ENCODE results near the gene NT5C.
"Not testable (repeated sequence)": the region's sequence is repeated elsewhere in the genome, so short reads cannot be mapped to it uniquely, and the experiment has no call there.

NT5C gene

DNA sequence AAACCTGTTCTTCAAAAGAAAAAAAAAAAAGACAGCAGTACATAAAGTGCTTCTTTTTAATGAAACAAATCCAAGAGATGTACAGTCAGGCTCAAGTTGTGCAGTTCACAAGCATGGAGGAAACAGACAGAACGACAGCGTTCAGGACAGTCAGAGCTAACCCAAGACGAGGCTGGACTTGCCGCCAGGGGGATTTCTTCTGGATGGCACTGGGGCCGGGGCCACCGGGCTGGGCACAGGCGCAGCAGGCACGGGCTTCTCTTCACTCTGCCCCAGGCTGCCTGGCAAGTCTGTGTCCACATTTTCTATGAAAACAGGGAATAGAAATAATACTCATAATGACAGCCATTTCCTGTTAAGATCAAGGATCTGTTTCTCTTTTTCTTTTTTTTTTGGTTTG is 4.4 kb upstream of the NT5C start:
- WGBS (ENCODE audit: insufficient coverage) = 94% methylated on average over 8 of the region's 8 CpGs
- Histone ChIP-seq H3K4me1 (ENCODE audit: control extremely low read depth in 1 of 4, control insufficient read depth in 4 of 4, insufficient read depth in 4 of 4, low read length in 3 of 4) (peaks cover 0 to 13% (median 9%) of the 10 kb centered on the region in 4 experiments), H3K9me3 (ENCODE audit: control extremely low read depth in 1 of 5, control insufficient read depth in 4 of 5, insufficient read depth in 2 of 5, low read depth in 1 of 5, low read length in 4 of 5) (no peaks in the 10 kb centered on the region), H3K4me3 (ENCODE audit: control insufficient read depth in 1 of 7, extremely low read depth in 1 of 7, insufficient read depth in 4 of 7, low read depth in 2 of 7, low read length in 6 of 7) (no peak overlapping the region), H3K27ac (ENCODE audit: insufficient read depth in 1 of 2, low read depth in 1 of 2, low read length in 2 of 2, poor library complexity in 1 of 2, severe bottlenecking in 2 of 2) (no peak overlapping the region), H3K27me3 (replicated peaks in 2 of 5; ENCODE audit: control insufficient read depth in 4 of 5, insufficient read depth in 5 of 5, low read length in 4 of 5) (no peaks in the 10 kb centered on the region), H3K36me3 (ENCODE audit: control insufficient read depth in 4 of 4, insufficient read depth in 4 of 4, low read length in 3 of 4) (peaks cover 0 to 32% (median 14%) of the 10 kb centered on the region in 4 experiments)
- no peak for DNase-seq
- ChIA-PET CTCF (interaction anchor here (2.2 kb wide), 1 partner anchor 22 kb away, joined by 11 read pairs; no protein-coding TSS in a partner anchor), POLR2A (no interaction called here)

- ChIA-PET CTCF (interaction anchor here (2.2 kb wide), 1 partner anchor 21 kb away, joined by 11 read pairs; no protein-coding TSS in a partner anchor), POLR2A (no interaction called here)
- H3K4me3 ChIP-seq (ENCODE audit: control insufficient read depth in 1 of 7, extremely low read depth in 1 of 7, insufficient read depth in 4 of 7, low read depth in 2 of 7, low read length in 6 of 7) = no peak overlapping the region
- no peaks in the 10 kb centered on the region for H3K9me3 ChIP-seq (ENCODE audit: control extremely low read depth in 1 of 5, control insufficient read depth in 4 of 5, insufficient read depth in 2 of 5, low read depth in 1 of 5, low read length in 4 of 5)
- H3K4me1 ChIP-seq (ENCODE audit: control extremely low read depth in 1 of 4, control insufficient read depth in 4 of 4, insufficient read depth in 4 of 4, low read length in 3 of 4) = peaks cover 0 to 18% (median 10%) of the 10 kb centered on the region in 4 experiments
- DNase-seq = no peak
- 93% methylated on average over 4 of the region's 5 CpGs for WGBS (ENCODE audit: insufficient coverage)
- no peaks in the 10 kb centered on the region for H3K27me3 ChIP-seq (replicated peaks in 2 of 5; ENCODE audit: control insufficient read depth in 4 of 5, insufficient read depth in 5 of 5, low read length in 4 of 5)
- peaks cover 0 to 30% (median 14%) of the 10 kb centered on the region in 4 experiments for H3K36me3 ChIP-seq (ENCODE audit: control insufficient read depth in 4 of 4, insufficient read depth in 4 of 4, low read length in 3 of 4)
- H3K27ac ChIP-seq (ENCODE audit: insufficient read depth in 1 of 2, low read depth in 1 of 2, low read length in 2 of 2, poor library complexity in 1 of 2, severe bottlenecking in 2 of 2) = no peak overlapping the region
Measured at GRCh38 chr17:75135452-75135851, 3.9 kb upstream of the NT5C start.

- DNase-seq; POLR2A ChIA-PET; H3K27me3 ChIP-seq (replicated peaks in 2 of 5; ENCODE audit: control insufficient read depth in 4 of 5, insufficient read depth in 5 of 5, low read length in 4 of 5); H3K4me3 ChIP-seq (ENCODE audit: control insufficient read depth in 1 of 7, extremely low read depth in 1 of 7, insufficient read depth in 4 of 7, low read depth in 2 of 7, low read length in 6 of 7); H3K27ac ChIP-seq (ENCODE audit: insufficient read depth in 1 of 2, low read depth in 1 of 2, low read length in 2 of 2, poor library complexity in 1 of 2, severe bottlenecking in 2 of 2); H3K9me3 ChIP-seq (ENCODE audit: control extremely low read depth in 1 of 5, control insufficient read depth in 4 of 5, insufficient read depth in 2 of 5, low read depth in 1 of 5, low read length in 4 of 5): not testable (repeated sequence)
- H3K36me3 ChIP-seq (ENCODE audit: control insufficient read depth in 4 of 4, insufficient read depth in 4 of 4, low read length in 3 of 4) = peaks cover 0 to 32% (median 25%) of the 10 kb centered on the region in 4 experiments
- CTCF ChIA-PET = interaction anchor here (0.7 to 6.0 kb wide), 5 partner anchors 8 to 20 kb away, joined by 3 to 168 read pairs (median 4); partner anchors contain the start of gene ARMC7
- 100% methylated on average over 7 of the region's 14 CpGs for WGBS (ENCODE audit: insufficient coverage)
- H3K4me1 ChIP-seq (ENCODE audit: control extremely low read depth in 1 of 4, control insufficient read depth in 4 of 4, insufficient read depth in 4 of 4, low read length in 3 of 4) = peaks cover 0 to 23% (median 16%) of the 10 kb centered on the region in 4 experiments
Measured at GRCh38 chr17:75133607-75134347, 2.2 kb upstream of the NT5C start.

GRCh38 chr17:75133001-75133400 is 1.5 kb upstream of the NT5C start:
- Histone ChIP-seq H3K4me1 (ENCODE audit: control extremely low read depth in 1 of 4, control insufficient read depth in 4 of 4, insufficient read depth in 4 of 4, low read length in 3 of 4) (peaks cover 0 to 23% (median 16%) of the 10 kb centered on the region in 4 experiments), H3K27ac (ENCODE audit: insufficient read depth in 1 of 2, low read depth in 1 of 2, low read length in 2 of 2, poor library complexity in 1 of 2, severe bottlenecking in 2 of 2) (no peak overlapping the region), H3K36me3 (ENCODE audit: control insufficient read depth in 4 of 4, insufficient read depth in 4 of 4, low read length in 3 of 4) (peaks cover 0 to 37% (median 27%) of the 10 kb centered on the region in 4 experiments), H3K9me3 (ENCODE audit: control extremely low read depth in 1 of 5, control insufficient read depth in 4 of 5, insufficient read depth in 2 of 5, low read depth in 1 of 5, low read length in 4 of 5) (no peaks in the 10 kb centered on the region), H3K4me3 (ENCODE audit: control insufficient read depth in 1 of 7, extremely low read depth in 1 of 7, insufficient read depth in 4 of 7, low read depth in 2 of 7, low read length in 6 of 7) (no peak overlapping the region), H3K27me3 (replicated peaks in 2 of 5; ENCODE audit: control insufficient read depth in 4 of 5, insufficient read depth in 5 of 5, low read length in 4 of 5) (no peaks in the 10 kb centered on the region)
- 100% methylated on average over 2 of the region's 3 CpGs for WGBS (ENCODE audit: insufficient coverage)
- no peak for DNase-seq
- CTCF ChIA-PET = interaction anchor here (1.3 to 6.0 kb wide), 6 partner anchors 9 to 72 kb away, joined by 4 to 168 read pairs (median 22); partner anchors contain the start of gene ARMC7
- POLR2A ChIA-PET = no interaction called here

GRCh38 chr17:75132018-75133000 is 767 bp upstream of the NT5C start:
- H3K4me3 ChIP-seq (ENCODE audit: control insufficient read depth in 1 of 7, extremely low read depth in 1 of 7, insufficient read depth in 4 of 7, low read depth in 2 of 7, low read length in 6 of 7) = peak overlapping the region; percentile 64 to 88 (median 83)
- H3K27ac ChIP-seq (ENCODE audit: insufficient read depth in 1 of 2, low read depth in 1 of 2, low read length in 2 of 2, poor library complexity in 1 of 2, severe bottlenecking in 2 of 2) = peak overlapping the region in 1 of 2 experiments; percentile 86
- H3K9me3 ChIP-seq (ENCODE audit: control extremely low read depth in 1 of 5, control insufficient read depth in 4 of 5, insufficient read depth in 2 of 5, low read depth in 1 of 5, low read length in 4 of 5); DNase-seq; H3K27me3 ChIP-seq (replicated peaks in 2 of 5; ENCODE audit: control insufficient read depth in 4 of 5, insufficient read depth in 5 of 5, low read length in 4 of 5): not testable (repeated sequence)
- H3K36me3 ChIP-seq (ENCODE audit: control insufficient read depth in 4 of 4, insufficient read depth in 4 of 4, low read length in 3 of 4) = peaks cover 0 to 37% (median 27%) of the 10 kb centered on the region in 4 experiments
- CTCF ChIA-PET = interaction anchor here (1.3 to 6.0 kb wide), 14 partner anchors 8 to 103 kb away, joined by 3 to 168 read pairs (median 6); partner anchors contain the start of gene ARMC7
- peaks cover 0 to 23% (median 16%) of the 10 kb centered on the region in 4 experiments for H3K4me1 ChIP-seq (ENCODE audit: control extremely low read depth in 1 of 4, control insufficient read depth in 4 of 4, insufficient read depth in 4 of 4, low read length in 3 of 4)
- POLR2A ChIA-PET = interaction anchor here (0.7 to 2.1 kb wide), 3 partner anchors 18 to 50 kb away, joined by 6 to 11 read pairs (median 6); partner anchors contain the start of gene JPT1
- WGBS (ENCODE audit: insufficient coverage) = 88% methylated on average over 33 of the region's 40 CpGs

DNA sequence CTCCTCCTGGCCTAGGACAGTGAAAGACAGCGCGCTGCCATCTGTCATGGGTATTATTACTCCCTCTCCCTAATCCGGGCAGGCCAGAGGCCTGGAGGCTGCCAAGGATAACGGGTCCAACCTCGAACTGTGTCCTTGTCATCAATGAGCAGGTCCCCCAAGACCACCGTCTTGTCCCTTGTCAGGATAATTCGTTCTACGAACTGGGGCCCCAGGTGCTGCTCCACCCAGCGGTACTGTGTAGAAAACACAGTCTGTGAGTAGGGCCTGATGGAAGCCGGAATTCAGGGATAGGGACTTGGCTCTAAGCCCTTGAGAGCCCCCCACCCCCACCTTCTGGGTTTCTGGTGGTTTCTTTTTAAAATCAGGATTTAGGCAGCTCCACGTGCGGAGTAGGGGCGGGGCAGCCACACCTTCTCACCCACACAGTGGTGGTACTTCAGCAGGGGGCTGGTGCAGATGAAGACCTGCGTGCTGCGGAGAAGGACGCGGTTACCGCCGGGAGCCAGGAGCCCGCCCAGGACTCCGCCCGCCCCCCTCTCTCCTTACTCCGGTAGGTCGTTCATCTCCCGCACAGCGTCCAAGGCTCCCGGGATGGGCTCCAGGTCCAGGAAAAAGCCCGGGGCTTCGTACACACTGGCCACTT is 787 bp downstream of the NT5C start:
- Histone ChIP-seq H3K36me3 (ENCODE audit: control insufficient read depth in 4 of 4, insufficient read depth in 4 of 4, low read length in 3 of 4) (peaks cover 0 to 34% (median 22%) of the 10 kb centered on the region in 4 experiments), H3K9me3 (ENCODE audit: control extremely low read depth in 1 of 5, control insufficient read depth in 4 of 5, insufficient read depth in 2 of 5, low read depth in 1 of 5, low read length in 4 of 5) (no peaks in the 10 kb centered on the region), H3K4me3 (ENCODE audit: control insufficient read depth in 1 of 7, extremely low read depth in 1 of 7, insufficient read depth in 4 of 7, low read depth in 2 of 7, low read length in 6 of 7) (peak overlapping the region; percentile 64 to 88 (median 83)), H3K27ac (ENCODE audit: insufficient read depth in 1 of 2, low read depth in 1 of 2, low read length in 2 of 2, poor library complexity in 1 of 2, severe bottlenecking in 2 of 2) (peak overlapping the region; percentile 50 to 86), H3K4me1 (ENCODE audit: control extremely low read depth in 1 of 4, control insufficient read depth in 4 of 4, insufficient read depth in 4 of 4, low read length in 3 of 4) (peaks cover 0 to 27% (median 23%) of the 10 kb centered on the region in 4 experiments), H3K27me3 (replicated peaks in 2 of 5; ENCODE audit: control insufficient read depth in 4 of 5, insufficient read depth in 5 of 5, low read length in 4 of 5) (no peaks in the 10 kb centered on the region)
- CTCF ChIA-PET = interaction anchor here (0.7 to 6.0 kb wide), 24 partner anchors 9 to 170 kb away, joined by 3 to 168 read pairs (median 4); partner anchors contain the start of genes ARMC7, MRPL58 and SLC16A5
- DNase-seq = peak; percentile 56 to 78 (median 78)
- POLR2A ChIA-PET = interaction anchor here (0.5 to 2.1 kb wide), 5 partner anchors 14 to 40 kb away, joined by 3 to 11 read pairs (median 4); partner anchors contain the start of gene JPT1
- WGBS (ENCODE audit: insufficient coverage) = 15% methylated on average over 29 of the region's 29 CpGs
